Neural cell (in vitro differentiated cells): ENCODE results near the gene SPC24.

Experiments used
- CTCF ChIP-seq: fragments of 450-650 bp; IDR thresholded peaks from 2 replicates; pipeline ENCODE4 v1.5.1; 2014; ENCODE audit warnings: antibody characterized with exemption, mild to moderate bottlenecking, moderate library complexity; ENCODE audit not compliant: poor library complexity, severe bottlenecking
- EP300 ChIP-seq: fragments of 450-650 bp; conservative IDR thresholded peaks from 2 replicates; pipeline ENCODE4 v1.6.1; 2014; ENCODE audit warnings: antibody characterized with exemption, mild to moderate bottlenecking, moderate library complexity; ENCODE audit not compliant: poor library complexity, severe bottlenecking
- EZH2 ChIP-seq: fragments of 200-600, 300-800 bp; shearing (Covaris generic), sonication (generic); IDR thresholded peaks from 2 replicates; pipeline ENCODE4 v1.6.1; 2014; ENCODE audit warnings: antibody characterized with exemption, low read length, borderline replicate concordance, mild to moderate bottlenecking; ENCODE audit not compliant: insufficient read depth, poor library complexity, severe bottlenecking
- MXI1 ChIP-seq: fragments of 450-650 bp; conservative IDR thresholded peaks from 2 replicates; pipeline ENCODE4 v1.6.1; 2014; ENCODE audit warnings: antibody characterized with exemption, mild to moderate bottlenecking; ENCODE audit not compliant: poor library complexity, severe bottlenecking
- POLR2AphosphoS5 ChIP-seq: IDR thresholded peaks from 2 replicates; pipeline ENCODE4 v1.6.1; 2012
- RAD21 ChIP-seq: fragments of 450-650 bp; conservative IDR thresholded peaks from 2 replicates; pipeline ENCODE4 v1.6.1; 2014; ENCODE audit warnings: antibody characterized with exemption, mild to moderate bottlenecking, moderate library complexity
- SMC3 ChIP-seq: fragments of 450-650 bp; conservative IDR thresholded peaks from 2 replicates; pipeline ENCODE4 v1.6.1; 2014; ENCODE audit warnings: antibody characterized with exemption, mild to moderate bottlenecking, moderate library complexity; ENCODE audit not compliant: poor library complexity
- TAF1 ChIP-seq: IDR thresholded peaks from 2 replicates; pipeline ENCODE4 v1.6.1; 2012; ENCODE audit warnings: low read depth
- TF ChIP-seq, protein P1 (sequence below): IDR thresholded peaks from 2 replicates; pipeline ENCODE4 v1.6.1; 2012; ENCODE audit warnings: borderline replicate concordance

DNA sequence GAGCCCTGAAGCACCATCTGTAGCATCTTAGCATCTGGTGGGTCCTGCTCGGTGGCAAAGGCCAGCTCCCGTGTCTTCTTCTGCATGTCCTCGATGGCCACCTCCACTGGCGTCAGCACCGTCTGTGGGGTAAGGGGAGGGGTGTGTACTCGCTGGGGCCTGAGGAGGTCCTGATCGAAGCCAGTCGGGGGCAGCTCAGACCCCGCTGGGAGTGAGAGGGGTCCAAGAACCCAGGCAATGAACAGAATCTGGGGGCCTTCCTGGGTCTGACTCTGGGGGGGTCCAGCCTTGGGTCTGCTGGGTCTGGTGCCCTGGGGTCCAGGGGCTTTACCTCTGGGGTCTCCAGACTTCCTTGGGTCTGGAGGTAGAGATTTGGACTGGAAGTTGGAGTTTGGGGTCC lies 45.3 kb upstream of the SPC24 start:
- TF ChIP-seq CTCF (no peak), SMC3 (no peak), EP300 (no peak), POLR2AphosphoS5 (no peak), RAD21 (no peak), EZH2 (no peak), MXI1 (no peak), TAF1 (no peak)
- TF ChIP-seq, protein P1, sequence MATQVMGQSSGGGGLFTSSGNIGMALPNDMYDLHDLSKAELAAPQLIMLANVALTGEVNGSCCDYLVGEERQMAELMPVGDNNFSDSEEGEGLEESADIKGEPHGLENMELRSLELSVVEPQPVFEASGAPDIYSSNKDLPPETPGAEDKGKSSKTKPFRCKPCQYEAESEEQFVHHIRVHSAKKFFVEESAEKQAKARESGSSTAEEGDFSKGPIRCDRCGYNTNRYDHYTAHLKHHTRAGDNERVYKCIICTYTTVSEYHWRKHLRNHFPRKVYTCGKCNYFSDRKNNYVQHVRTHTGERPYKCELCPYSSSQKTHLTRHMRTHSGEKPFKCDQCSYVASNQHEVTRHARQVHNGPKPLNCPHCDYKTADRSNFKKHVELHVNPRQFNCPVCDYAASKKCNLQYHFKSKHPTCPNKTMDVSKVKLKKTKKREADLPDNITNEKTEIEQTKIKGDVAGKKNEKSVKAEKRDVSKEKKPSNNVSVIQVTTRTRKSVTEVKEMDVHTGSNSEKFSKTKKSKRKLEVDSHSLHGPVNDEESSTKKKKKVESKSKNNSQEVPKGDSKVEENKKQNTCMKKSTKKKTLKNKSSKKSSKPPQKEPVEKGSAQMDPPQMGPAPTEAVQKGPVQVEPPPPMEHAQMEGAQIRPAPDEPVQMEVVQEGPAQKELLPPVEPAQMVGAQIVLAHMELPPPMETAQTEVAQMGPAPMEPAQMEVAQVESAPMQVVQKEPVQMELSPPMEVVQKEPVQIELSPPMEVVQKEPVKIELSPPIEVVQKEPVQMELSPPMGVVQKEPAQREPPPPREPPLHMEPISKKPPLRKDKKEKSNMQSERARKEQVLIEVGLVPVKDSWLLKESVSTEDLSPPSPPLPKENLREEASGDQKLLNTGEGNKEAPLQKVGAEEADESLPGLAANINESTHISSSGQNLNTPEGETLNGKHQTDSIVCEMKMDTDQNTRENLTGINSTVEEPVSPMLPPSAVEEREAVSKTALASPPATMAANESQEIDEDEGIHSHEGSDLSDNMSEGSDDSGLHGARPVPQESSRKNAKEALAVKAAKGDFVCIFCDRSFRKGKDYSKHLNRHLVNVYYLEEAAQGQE = no peak
